Middle frontal gyrus (tissue), 1 donor: ENCODE data around the gene FRMD5.
"Not testable (repeated sequence)": the region's sequence is repeated elsewhere in the genome, so short reads cannot be mapped to it uniquely, and the experiment has no call there.

Experiments used
- DNase-seq: peaks from one replicate; pipeline ENCODE4 v3.0.0-alpha.2; 2015; ENCODE audit warnings: low spot score; ENCODE audit errors: extremely low spot score

Gene FRMD5

GRCh38 chr15:44195151-44195740 lies at the start of gene FRMD5:
Gene FRMD5, minus strand, starts transcription at chr15:44195271.
- DNase-seq, result peak; percentile 88

- no peak for DNase-seq
These were observed 48.8 kb upstream of the FRMD5 start for GRCh38 chr15:44243829-44244228.

GRCh38 chr15:44243141-44243540 lies 48.1 kb upstream of the FRMD5 start:
- no peak for DNase-seq

GRCh38 chr15:44231842-44232241 lies 36.8 kb upstream of the FRMD5 start:
- DNase-seq, result no peak

GRCh38 chr15:44229301-44229700 lies 34.2 kb upstream of the FRMD5 start:
- DNase-seq, result not testable (repeated sequence)

GRCh38 chr15:44227584-44227983 lies 32.5 kb upstream of the FRMD5 start:
- DNase-seq, result no peak

- DNase-seq, result not testable (repeated sequence)
These were observed 31.9 kb upstream of the FRMD5 start for GRCh38 chr15:44227001-44227400.

- no peak for DNase-seq
These were observed 27.4 kb upstream of the FRMD5 start for GRCh38 chr15:44222478-44222877.

- no peak for DNase-seq
These were observed 24.0 kb upstream of the FRMD5 start for GRCh38 chr15:44219073-44219472.

GRCh38 chr15:44216958-44217357 lies 21.9 kb upstream of the FRMD5 start:
- no peak for DNase-seq

- DNase-seq, result no peak
These were observed 20.5 kb upstream of the FRMD5 start for GRCh38 chr15:44215594-44215993.

- DNase-seq, result no peak
These were observed 13.9 kb upstream of the FRMD5 start for GRCh38 chr15:44208956-44209355.

- DNase-seq, result no peak
These were observed 12.6 kb upstream of the FRMD5 start for GRCh38 chr15:44207643-44208042.

GRCh38 chr15:44199393-44199792 lies 4.3 kb upstream of the FRMD5 start:
- DNase-seq, result no peak

GRCh38 chr15:44194323-44195150 lies 534 bp downstream of the FRMD5 start:
- no peak for DNase-seq

- no peak for DNase-seq
These were observed 1.3 kb downstream of the FRMD5 start for GRCh38 chr15:44193651-44194322.

GRCh38 chr15:44188795-44189194 lies 6.3 kb downstream of the FRMD5 start:
- DNase-seq, result peak; percentile 71

- DNase-seq, result no peak
These were observed 8.4 kb downstream of the FRMD5 start for GRCh38 chr15:44186705-44187104.

GRCh38 chr15:44183363-44183762 lies 11.7 kb downstream of the FRMD5 start:
- DNase-seq, result no peak

- no peak for DNase-seq
These were observed 13.7 kb downstream of the FRMD5 start for GRCh38 chr15:44181410-44181809.

- no peak for DNase-seq
These were observed 17.9 kb downstream of the FRMD5 start for GRCh38 chr15:44177139-44177538.

- DNase-seq, result no peak
These were observed 21.3 kb downstream of the FRMD5 start for GRCh38 chr15:44173813-44174212.
